Stimulated activated CD4-positive, alpha-beta T cell treated with anti-CD3 and anti-CD28 coated beads, Interleukin-15, amount 100 ng/mL, for 48 hours (primary cell): ENCODE results near the gene IL26.
"Not testable (repeated sequence)": the region's sequence is repeated elsewhere in the genome, so short reads cannot be mapped to it uniquely, and the experiment has no call there.

Experiments used
- DNase-seq, 2 donors: peaks; one replicate each; pipeline ENCODE4 v3.0.0-alpha.2; 2020; ENCODE audit warnings: low read depth in 2 of 2

IL26 gene

GRCh38 chr12:68199127-68199526 is 26.5 kb downstream of the IL26 start:
- DNase-seq = no peak

- DNase-seq = no peak
Measured at GRCh38 chr12:68198507-68199086, 27.0 kb downstream of the IL26 start.

- DNase-seq = no peak
Measured at GRCh38 chr12:68190301-68190700, 35.3 kb downstream of the IL26 start.

- peak in 1 of 2 donors; percentile 22 for DNase-seq
Measured at GRCh38 chr12:68189821-68190242, 35.8 kb downstream of the IL26 start.

GRCh38 chr12:68185598-68185997 is 40.0 kb downstream of the IL26 start:
- DNase-seq = no peak

GRCh38 chr12:68180792-68181744 is 44.5 kb downstream of the IL26 start:
- DNase-seq = peak in 1 of 2 donors; percentile 31

GRCh38 chr12:68178774-68179439 is 46.7 kb downstream of the IL26 start:
- no peak for DNase-seq

GRCh38 chr12:68178184-68178583 is 47.4 kb downstream of the IL26 start:
- no peak for DNase-seq

- DNase-seq = no peak
Measured at GRCh38 chr12:68177562-68177961, 48.0 kb downstream of the IL26 start.

- no peak for DNase-seq
Measured at GRCh38 chr12:68176257-68176656, 49.4 kb downstream of the IL26 start.

GRCh38 chr12:68175557-68176061 is 50.0 kb downstream of the IL26 start:
- peak in 1 of 2 donors; percentile 38 for DNase-seq

GRCh38 chr12:68174761-68175160 is 50.8 kb downstream of the IL26 start:
- DNase-seq = not testable (repeated sequence)

- no peak for DNase-seq
Measured at GRCh38 chr12:68173792-68174191, 51.8 kb downstream of the IL26 start.

- DNase-seq = no peak
Measured at GRCh38 chr12:68170726-68171125, 54.9 kb downstream of the IL26 start.

GRCh38 chr12:68169213-68169889 is 56.3 kb downstream of the IL26 start:
- no peak for DNase-seq

- DNase-seq = no peak
Measured at GRCh38 chr12:68166317-68166831, 59.2 kb downstream of the IL26 start.

GRCh38 chr12:68163560-68164081 is 62.0 kb downstream of the IL26 start:
- DNase-seq = no peak

GRCh38 chr12:68162374-68162773 is 63.2 kb downstream of the IL26 start:
- no peak for DNase-seq

- no peak for DNase-seq
Measured at GRCh38 chr12:68159681-68160304, 65.8 kb downstream of the IL26 start, which contains the start of gene IFNG. Gene IFNG, minus strand, starts transcription at chr12:68159740. Its CDS starts 125 bp downstream, at chr12:68159615.

GRCh38 chr12:68158432-68158831 is 67.2 kb downstream of the IL26 start:
- DNase-seq = no peak

GRCh38 chr12:68157380-68157779 is 68.2 kb downstream of the IL26 start:
- DNase-seq = no peak
